ENCODE results near the gene NEO1. TPM values are rescaled to one million over a fixed set of nuclear protein-coding genes. Genes with fewer than 3 reads are reported as not detected.

NEO1 gene

GRCh38 chr15:73353734-73354133 lies 301.5 kb downstream of the NEO1 start:
- Histone ChIP-seq H2AK5ac (ENCODE audit: low read length, severe bottlenecking) (no peak overlapping the region), H3K4me1 (ENCODE audit: control insufficient read depth, insufficient read depth, low read depth, low read length) (peaks cover 4% of the 10 kb centered on the region), H3K9me3 (ENCODE audit: control insufficient read depth, low read length) (no peaks in the 10 kb centered on the region), H3K36me3 (ENCODE audit: control insufficient read depth in 1 of 2, insufficient read depth in 2 of 2, low read depth in 1 of 2, low read length in 2 of 2) (no peaks in the 10 kb centered on the region), H2AFZ (ENCODE audit: low read depth, low read length) (no peak overlapping the region), H2BK5ac (ENCODE audit: low read depth, low read length, poor library complexity, severe bottlenecking) (no peak overlapping the region), H3K79me1 (replicated peaks; ENCODE audit: low read length, poor library complexity, severe bottlenecking) (no peaks in the 10 kb centered on the region), H2BK15ac (ENCODE audit: low read depth, poor library complexity, severe bottlenecking) (no peak overlapping the region), H4K91ac (ENCODE audit: low read length) (no peak overlapping the region), H2BK120ac (ENCODE audit: low read depth, low read length) (no peak overlapping the region), H3K14ac (ENCODE audit: low read length in 2 of 2) (peak overlapping the region in 1 of 2 experiments; percentile 29), H3K4me3 (ENCODE audit: insufficient read depth in 1 of 2, low read depth in 1 of 2, low read length in 2 of 2) (no peak overlapping the region), H3K27me3 (ENCODE audit: control insufficient read depth in 1 of 2, insufficient read depth in 1 of 2, low read length in 2 of 2) (peaks cover 95 to 99% of the 10 kb centered on the region in 2 experiments), H4K8ac (ENCODE audit: low read length) (no peak overlapping the region), H2BK12ac (ENCODE audit: low read length in 2 of 2) (no peak overlapping the region), H3K4ac (ENCODE audit: low read depth in 1 of 2, low read length in 2 of 2) (no peak overlapping the region), H3K18ac (ENCODE audit: low read depth in 1 of 2, low read length in 2 of 2) (no peak overlapping the region), H3K9ac (ENCODE audit: low read length) (no peak overlapping the region), H3K23ac (ENCODE audit: low read length in 2 of 2) (no peak overlapping the region), H3K27ac (ENCODE audit: low read length, poor library complexity, severe bottlenecking) (no peak overlapping the region), H3K4me2 (ENCODE audit: low read length, poor library complexity, severe bottlenecking) (no peak overlapping the region)
- no peak for DNase-seq
- 5% methylated on average over 1 of the region's 3 CpGs for WGBS

GRCh38 chr15:73354241-73354640 lies 302.0 kb downstream of the NEO1 start:
- Histone ChIP-seq H2BK12ac (ENCODE audit: low read length in 2 of 2) (no peak overlapping the region), H3K27ac (ENCODE audit: low read length, poor library complexity, severe bottlenecking) (no peak overlapping the region), H3K14ac (ENCODE audit: low read length in 2 of 2) (no peak overlapping the region), H3K79me1 (replicated peaks; ENCODE audit: low read length, poor library complexity, severe bottlenecking) (no peaks in the 10 kb centered on the region), H2AK5ac (ENCODE audit: low read length, severe bottlenecking) (no peak overlapping the region), H4K8ac (ENCODE audit: low read length) (no peak overlapping the region), H3K36me3 (ENCODE audit: control insufficient read depth in 1 of 2, insufficient read depth in 2 of 2, low read depth in 1 of 2, low read length in 2 of 2) (no peaks in the 10 kb centered on the region), H3K4ac (ENCODE audit: low read depth in 1 of 2, low read length in 2 of 2) (no peak overlapping the region), H3K23ac (ENCODE audit: low read length in 2 of 2) (no peak overlapping the region), H3K27me3 (ENCODE audit: control insufficient read depth in 1 of 2, insufficient read depth in 1 of 2, low read length in 2 of 2) (peaks cover 97 to 99% of the 10 kb centered on the region in 2 experiments), H3K18ac (ENCODE audit: low read depth in 1 of 2, low read length in 2 of 2) (no peak overlapping the region), H2AFZ (ENCODE audit: low read depth, low read length) (peak overlapping the region; percentile 29), H2BK5ac (ENCODE audit: low read depth, low read length, poor library complexity, severe bottlenecking) (no peak overlapping the region), H3K4me1 (ENCODE audit: control insufficient read depth, insufficient read depth, low read depth, low read length) (peaks cover 4% of the 10 kb centered on the region), H4K91ac (ENCODE audit: low read length) (no peak overlapping the region), H3K4me3 (ENCODE audit: insufficient read depth in 1 of 2, low read depth in 1 of 2, low read length in 2 of 2) (no peak overlapping the region), H3K9ac (ENCODE audit: low read length) (no peak overlapping the region), H3K4me2 (ENCODE audit: low read length, poor library complexity, severe bottlenecking) (no peak overlapping the region), H3K9me3 (ENCODE audit: control insufficient read depth, low read length) (no peaks in the 10 kb centered on the region), H2BK120ac (ENCODE audit: low read depth, low read length) (no peak overlapping the region), H2BK15ac (ENCODE audit: low read depth, poor library complexity, severe bottlenecking) (no peak overlapping the region)
- no peak for DNase-seq
- 95% methylated on average over 4 of the region's 4 CpGs for WGBS

Small RNAs within 50 kb of the gene (small RNA-seq; reads per million reads assigned to genes)
- gene FKBP1AP2 (ENCODE audit: low read depth): not detected
